HG03039 (cell line): ENCODE measurements around the gene PHRF1.
"Not testable (repeated sequence)": the region's sequence is repeated elsewhere in the genome, so short reads cannot be mapped to it uniquely, and the experiment has no call there.

Source experiments
- ATAC-seq: cut with Tn5 transposase; IDR thresholded peaks from one replicate; pipeline ENCODE4 v1.9.1; 2021; ENCODE audit warnings: mild to moderate bottlenecking, moderate library complexity; ENCODE audit not compliant: unreplicated experiment

Gene PHRF1

DNA sequence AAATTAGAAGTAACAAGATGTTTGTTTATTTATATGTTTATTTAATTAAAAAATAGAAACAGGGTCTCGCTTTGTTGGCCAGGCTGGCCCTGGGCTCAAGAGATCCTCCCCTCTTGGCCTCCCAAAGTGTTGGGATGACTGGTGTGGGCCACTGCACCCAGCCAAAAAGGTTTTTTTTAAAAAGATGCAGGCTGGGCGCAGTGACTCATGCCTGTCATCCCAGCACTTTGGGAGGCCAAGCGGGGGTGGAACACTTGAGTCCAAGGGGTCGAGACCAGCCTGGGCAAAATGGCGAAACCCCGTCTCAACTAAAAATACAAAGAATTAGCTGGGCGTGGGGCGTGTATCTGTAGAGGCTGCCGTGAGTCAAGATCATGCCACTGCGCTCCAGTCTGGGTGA is 74.2 kb downstream of the PHRF1 start:
- no peak for ATAC-seq

DNA sequence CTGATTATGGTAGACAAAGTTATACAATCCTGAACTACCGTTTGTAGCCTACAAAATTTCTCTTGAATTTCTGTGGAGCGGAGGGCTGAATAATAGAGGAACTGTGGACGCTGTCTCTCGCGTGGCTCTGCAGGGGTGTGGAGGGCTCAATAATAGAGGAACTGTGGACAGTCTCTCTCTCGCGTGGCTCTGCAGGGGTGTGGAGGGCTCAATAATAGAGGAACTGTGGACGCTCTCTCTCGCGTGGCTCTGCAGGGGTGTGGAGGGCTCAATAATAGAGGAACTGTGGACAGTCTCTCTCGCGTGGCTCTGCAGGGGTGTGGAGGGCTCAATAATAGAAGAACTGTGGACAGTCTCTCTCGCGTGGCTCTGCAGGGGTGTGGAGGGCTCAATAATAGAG is 76.9 kb downstream of the PHRF1 start:
- not testable (repeated sequence) for ATAC-seq

DNA sequence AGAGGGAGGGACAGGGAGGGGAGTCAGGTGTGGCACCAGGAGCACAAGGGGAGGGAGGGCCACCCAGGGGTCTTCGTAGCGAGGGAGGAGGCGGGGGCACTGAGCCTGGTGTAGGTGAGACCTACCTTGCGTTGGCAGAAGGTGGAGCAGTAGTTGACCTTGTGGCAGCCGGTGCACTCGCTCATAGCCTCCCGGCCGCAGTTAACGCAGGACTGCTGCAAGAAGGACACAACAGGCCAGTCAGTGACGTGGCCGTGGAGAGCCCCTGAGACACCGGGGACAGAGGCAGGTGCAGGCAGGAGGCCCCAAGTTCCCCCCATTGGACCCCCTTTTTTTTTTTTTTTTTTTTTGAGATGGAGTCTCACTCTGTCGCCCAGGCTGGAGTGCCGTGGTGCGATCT is 77.6 kb downstream of the PHRF1 start:
- no peak for ATAC-seq

DNA sequence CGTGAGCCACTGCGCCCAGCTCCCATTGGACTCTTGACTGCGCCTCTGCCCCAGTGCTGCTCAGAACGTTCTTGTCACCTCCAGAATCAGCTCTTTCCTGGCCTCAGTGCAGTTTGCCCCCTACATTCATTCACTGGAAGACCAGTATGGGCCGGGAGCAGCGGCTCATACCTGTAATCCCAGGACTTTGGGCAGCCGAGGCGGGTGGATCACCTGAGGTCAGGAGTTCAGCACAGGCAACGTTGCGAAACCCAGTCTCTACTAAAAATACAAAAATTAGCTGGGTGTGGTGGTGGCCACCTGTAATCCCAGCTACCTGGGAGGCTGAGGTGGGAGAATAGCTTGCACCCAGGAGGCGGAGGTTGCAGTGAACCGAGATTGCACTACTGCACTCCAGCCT is 78.2 kb downstream of the PHRF1 start:
- ATAC-seq: not testable (repeated sequence)

DNA sequence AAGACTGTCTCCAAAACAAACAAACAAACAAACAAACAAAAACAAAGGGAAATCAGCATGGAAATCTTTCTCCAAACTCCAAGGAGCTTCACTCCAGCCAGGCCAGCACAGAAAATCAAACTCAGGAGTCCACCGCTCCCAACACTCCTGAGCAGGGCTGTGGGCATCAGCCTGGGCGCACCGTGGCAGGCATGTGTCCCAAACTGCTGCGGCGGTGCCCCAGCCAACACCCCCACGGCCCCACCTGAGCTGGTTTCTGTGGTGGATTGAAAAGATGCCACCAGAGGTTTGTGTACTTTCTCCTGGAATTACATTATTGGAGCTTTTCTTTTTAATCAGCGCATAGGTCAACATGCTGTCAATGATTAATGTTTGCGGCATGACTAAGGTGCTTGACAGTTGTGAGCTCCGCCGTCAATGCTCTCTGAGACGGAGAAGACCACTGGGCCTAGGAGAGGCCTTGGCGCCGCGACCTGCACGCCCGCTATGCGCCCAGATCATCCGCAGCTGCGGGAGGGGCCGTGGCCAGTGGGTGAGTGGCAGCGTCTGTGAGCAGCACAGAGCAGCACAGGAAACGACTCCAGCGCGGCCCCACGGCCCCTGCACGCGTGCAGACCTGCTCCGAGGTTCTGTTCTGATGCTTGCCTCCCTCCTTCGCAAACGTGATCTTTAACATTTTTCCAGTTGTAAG is 78.9 kb downstream of the PHRF1 start:
- ATAC-seq: no peak

DNA sequence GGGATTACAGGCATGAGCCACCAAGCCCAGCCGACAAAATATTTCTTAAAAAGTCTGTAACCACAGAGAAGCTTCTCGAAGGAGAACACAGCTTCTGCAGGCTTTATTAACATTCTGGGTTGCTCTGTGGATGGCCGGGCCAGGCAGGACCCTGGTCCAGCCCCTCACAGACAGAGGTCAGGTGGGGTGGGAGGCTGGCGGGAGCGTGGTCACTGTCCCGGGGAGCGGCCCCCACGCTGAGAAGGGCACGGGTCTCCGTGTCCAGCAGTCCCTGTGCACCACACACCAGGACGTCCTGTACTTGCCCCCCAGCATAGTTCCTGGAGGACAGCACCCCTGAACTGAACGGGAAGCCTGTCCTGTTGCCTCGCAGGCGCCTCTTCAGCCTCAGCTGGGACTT is 80.2 kb downstream of the PHRF1 start:
- no peak for ATAC-seq

DNA sequence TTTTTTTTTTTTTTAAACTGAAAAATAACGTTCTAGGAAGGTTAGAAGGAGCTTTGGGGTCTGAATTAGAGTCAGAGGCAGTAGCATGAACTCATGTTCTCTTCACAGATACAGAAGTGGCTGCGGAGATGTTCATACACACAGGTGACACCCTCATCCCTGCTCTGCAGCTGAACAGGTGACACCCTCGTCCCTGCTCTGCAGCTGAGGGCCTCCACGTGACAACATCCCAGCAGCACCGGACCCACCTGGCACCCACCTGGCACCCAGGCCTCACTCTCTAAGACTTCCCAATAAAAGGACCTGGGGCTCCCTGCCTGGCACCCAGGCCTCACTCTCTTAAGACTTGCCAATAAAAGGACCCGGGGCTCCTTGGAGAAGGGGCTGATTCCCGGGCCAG is 80.6 kb downstream of the PHRF1 start:
- ATAC-seq: no peak

DNA sequence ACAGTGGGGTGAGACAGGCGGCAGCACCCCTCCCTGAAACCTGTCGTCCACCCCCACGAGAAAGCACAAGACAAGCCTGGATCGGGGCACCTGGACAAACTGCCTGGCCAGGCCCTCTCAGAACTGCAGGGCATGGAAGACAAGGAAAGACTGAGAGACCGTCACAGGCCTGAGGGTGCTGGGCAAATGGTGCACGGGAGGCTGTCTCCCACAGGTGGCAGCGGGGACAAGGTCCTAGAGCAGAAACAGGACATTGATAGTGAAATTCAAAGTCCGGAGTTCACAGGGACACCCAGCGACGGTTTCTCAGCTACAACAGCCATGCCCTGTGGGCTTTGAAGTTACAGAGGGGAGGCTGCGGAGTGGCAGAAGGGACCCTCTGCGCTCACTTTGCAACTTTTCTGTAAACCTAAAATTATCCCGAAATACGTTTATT is 81.4 kb downstream of the PHRF1 start:
- ATAC-seq: no peak

DNA sequence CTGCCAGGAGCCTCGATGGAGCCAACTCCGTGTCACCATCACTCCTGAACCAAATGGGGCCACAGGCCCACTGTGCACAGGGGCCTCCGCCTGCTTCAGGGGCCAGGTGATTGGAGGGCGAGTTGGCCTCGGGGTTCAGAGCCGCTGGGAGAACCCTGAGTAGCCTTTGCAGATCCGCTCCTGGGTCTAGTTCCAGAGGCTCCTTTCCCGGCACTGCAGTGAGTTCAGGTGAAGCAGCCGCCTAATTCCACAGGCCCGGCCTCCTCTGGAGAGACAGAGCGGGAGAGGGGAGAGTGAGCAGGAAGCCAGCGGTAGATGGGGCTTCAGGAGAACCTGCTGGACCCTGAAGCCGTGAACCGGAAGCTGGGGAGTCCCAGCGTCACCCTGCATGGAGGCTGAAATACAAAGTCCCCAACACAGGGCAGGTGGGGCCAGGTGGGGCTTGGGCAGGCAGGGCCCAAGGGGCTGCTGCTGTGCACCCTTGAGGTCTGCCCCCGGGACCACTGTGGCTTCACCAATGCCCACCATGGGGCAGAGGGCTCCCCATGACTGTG is 83.3 kb downstream of the PHRF1 start:
- ATAC-seq: no peak

DNA sequence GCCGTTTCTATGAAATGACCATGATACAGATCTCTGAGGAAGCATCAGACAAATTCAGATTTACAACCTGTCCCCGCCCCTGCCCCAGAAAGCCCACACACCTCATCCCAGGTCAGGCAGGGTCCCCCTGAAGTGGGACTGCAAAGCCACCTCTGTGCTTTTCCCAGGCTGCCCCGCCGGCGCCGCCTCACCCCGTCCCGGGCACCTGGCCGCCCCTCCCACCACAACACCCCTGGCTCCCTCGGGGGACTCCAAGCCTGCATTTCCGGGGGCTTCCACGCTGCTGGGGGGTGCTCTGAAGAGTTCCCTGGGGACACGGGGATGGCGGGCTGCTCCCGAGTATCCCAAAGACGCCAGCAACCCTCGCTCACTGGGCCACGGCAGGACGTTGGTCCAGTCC is 84.0 kb downstream of the PHRF1 start:
- no peak for ATAC-seq

DNA sequence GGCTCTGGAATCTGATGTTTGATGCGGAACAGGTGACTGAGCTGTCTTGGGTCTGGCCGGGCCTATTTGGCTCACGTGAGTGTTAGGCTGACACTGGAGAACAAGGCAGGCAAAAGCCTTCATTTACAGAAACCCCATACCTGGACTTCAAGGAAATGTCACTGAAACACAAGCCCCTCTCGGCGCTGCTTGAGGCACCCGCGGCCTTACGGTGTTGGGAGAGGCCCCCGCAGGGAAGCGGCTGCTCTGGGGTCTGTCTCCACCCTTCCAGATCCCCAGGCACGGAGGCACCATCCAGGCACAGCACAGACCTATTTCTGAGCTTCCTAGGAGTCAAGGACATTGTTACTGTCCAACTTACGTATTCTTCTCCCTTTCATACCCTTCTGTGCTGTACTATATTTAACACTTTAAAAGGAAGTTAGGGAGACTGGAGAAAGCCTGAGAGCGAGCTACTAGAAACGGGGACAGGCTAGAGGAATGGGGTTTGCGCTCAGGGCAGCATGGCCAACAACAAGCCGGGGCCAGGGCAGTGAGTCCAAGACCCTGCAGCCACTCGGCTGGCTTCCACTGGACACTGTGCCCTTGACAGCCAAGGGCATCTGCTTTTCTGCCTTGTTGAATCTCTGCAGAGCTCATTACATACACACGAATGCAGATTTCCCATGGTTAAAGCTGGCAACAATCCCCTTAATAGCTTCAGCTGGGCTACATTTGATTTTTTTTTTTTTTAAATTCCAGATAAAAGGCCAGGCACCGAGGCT is 84.6 kb downstream of the PHRF1 start:
- ATAC-seq: no peak
